NCI-H82 treated with DMSO at 0.1 percent for 48 hours (cell line): ENCODE data around the gene STRN4.
"Not testable (repeated sequence)": the region's sequence is repeated elsewhere in the genome, so short reads cannot be mapped to it uniquely, and the experiment has no call there.

Experiments used
- DNase-seq: peaks from one replicate; lab custom pipeline; 2025; ENCODE audit not compliant: unreplicated experiment; lab: John Stamatoyannopoulos, UW

Gene STRN4

GRCh38 chr19:46746281-46747057 lies at the start of gene STRN4:
Gene STRN4 (minus strand): TSS chr19:46746450. CDS start chr19:46746430, 20 bp downstream.
- peak; percentile 15 for DNase-seq

GRCh38 chr19:46791944-46792343 lies 45.7 kb upstream of the STRN4 start:
- DNase-seq: no peak

- no peak for DNase-seq
Observed at GRCh38 chr19:46789371-46789770, 43.1 kb upstream of the STRN4 start.

GRCh38 chr19:46788968-46789338 lies 42.7 kb upstream of the STRN4 start:
- DNase-seq: no peak

GRCh38 chr19:46788262-46788967 lies 42.2 kb upstream of the STRN4 start, which contains the start of gene SLC1A5:
Gene SLC1A5 (minus strand): TSS chr19:46788594. CDS start chr19:46787965, 629 bp downstream.
- peak; percentile 98 for DNase-seq

GRCh38 chr19:46787331-46788261 lies 41.3 kb upstream of the STRN4 start:
- no peak for DNase-seq

GRCh38 chr19:46787040-46787330 lies 40.7 kb upstream of the STRN4 start:
- peak; percentile 26 for DNase-seq

GRCh38 chr19:46786236-46787039 lies 40.2 kb upstream of the STRN4 start:
- peak; percentile 29 for DNase-seq

GRCh38 chr19:46785980-46786235 lies 39.7 kb upstream of the STRN4 start:
- no peak for DNase-seq

- DNase-seq: no peak
Observed at GRCh38 chr19:46785054-46785979, 39.1 kb upstream of the STRN4 start.

GRCh38 chr19:46784262-46785053 lies 38.2 kb upstream of the STRN4 start:
- DNase-seq: peak; percentile 74

GRCh38 chr19:46783670-46784069 lies 37.4 kb upstream of the STRN4 start:
- peak; percentile 32 for DNase-seq

GRCh38 chr19:46782355-46783019 lies 36.2 kb upstream of the STRN4 start:
- no peak for DNase-seq

- not testable (repeated sequence) for DNase-seq
Observed at GRCh38 chr19:46777956-46778645, 31.9 kb upstream of the STRN4 start.

GRCh38 chr19:46776927-46777911 lies 31.0 kb upstream of the STRN4 start:
- DNase-seq: peak; percentile 23

- DNase-seq: no peak
Observed at GRCh38 chr19:46775642-46776258, 29.5 kb upstream of the STRN4 start.
